Kidney (tissue), 14 donors: Measurements from ENCODE around the gene XPO6. TPM values are rescaled to one million over a fixed set of nuclear protein-coding genes. Genes with fewer than 3 reads are reported as not detected.
A peak's percentile ranks its signal among the peaks of the same experiment; 100 is the strongest.

Experiments used
- DNase-seq, 5 donors: peaks; one replicate each; pipeline ENCODE4 v3.0.0-alpha.2; 2013 to 2020
- FAIRE-seq: peaks from 2 replicates; lab custom pipeline; 2012; peaks lifted over from hg19 to GRCh38; lab: Jason Lieb, UNC
- H3K27ac ChIP-seq, 2 donors: one replicate each; pipeline ENCODE4 v1.7.0; 2013; ENCODE audit warnings: low read depth in 2 of 2, low read length in 2 of 2, inconsistent platforms in 1 of 2
- H3K27me3 ChIP-seq: one replicate; pipeline ENCODE4 v1.7.1; 2013; ENCODE audit warnings: low read length, inconsistent platforms; ENCODE audit not compliant: control insufficient read depth, insufficient read depth
- H3K36me3 ChIP-seq, 3 donors: one replicate each; pipeline versions ENCODE4 v1.7.0 to v1.7.1; 2013; ENCODE audit warnings: low read length in 3 of 3, control low read depth in 1 of 3, inconsistent platforms in 1 of 3; ENCODE audit not compliant: insufficient read depth in 3 of 3, control insufficient read depth in 2 of 3
- H3K4me1 ChIP-seq, 3 donors: one replicate each; pipeline versions ENCODE4 v1.7.0 to v1.7.1; 2013; ENCODE audit warnings: low read length in 3 of 3, inconsistent platforms in 1 of 3, low read depth in 1 of 3; ENCODE audit not compliant: control insufficient read depth in 2 of 3, insufficient read depth in 2 of 3
- H3K4me3 ChIP-seq, 3 donors: one replicate each; pipeline versions ENCODE4 v1.7.0 to v1.8.1; 2013; ENCODE audit warnings: low read length in 3 of 3, control low read depth in 1 of 3, inconsistent platforms in 1 of 3
- H3K9ac ChIP-seq, 3 donors: one replicate each; pipeline versions ENCODE4 v1.7.0 to v1.7.1; 2013; ENCODE audit warnings: low read length in 3 of 3, control low read depth in 1 of 3, inconsistent platforms in 1 of 3
- H3K9me3 ChIP-seq, 3 donors: one replicate each; pipeline versions ENCODE4 v1.7.0 to v1.7.1; 2013; ENCODE audit warnings: low read length in 3 of 3, control low read depth in 1 of 3, inconsistent platforms in 1 of 3; ENCODE audit not compliant: control insufficient read depth in 2 of 3, insufficient read depth in 1 of 3
- CTCF ChIP-seq: IDR thresholded peaks from 3 replicates; pipeline ENCODE4 v1.5.1; 2012; ENCODE audit warnings: mild to moderate bottlenecking, moderate library complexity, borderline replicate concordance; ENCODE audit not compliant: insufficient read depth; ENCODE audit errors: extremely low read depth
- intact Hi-C: fragments of 100-400 bp; cut with DNase I; formaldehyde crosslinking; loops from one replicate; pipeline ENCODE4 v1.11.1; 2022
- polyA plus RNA-seq: library from polyadenylated mRNA; stranded (reverse); fragments of 350-450 nt; fragmentation: Illumina TruSeq; extraction: RNeasy Lipid Tissue Mini Kit (QIAGEN cat#74804); gene quantifications from one replicate; pipeline ENCODE4 v1.2.3, GENCODE V29; 2014; ENCODE audit warnings: low read depth, low replicate concordance; ENCODE audit not compliant: insufficient read depth
- total RNA-seq: library from RNA; stranded (reverse); fragmentation: NEBNext Ultra II Directional; extraction: Animal tissue kit (Norgen Biotek cat#: 25700); gene quantifications from one replicate; pipeline ENCODE4 v1.2.1, GENCODE V29; 2021
- donor health status: control.
- donor health status: control.
- donor health status: control.
- donor health status: control.
- donor health status: control.
- donor health status: DM: yes; HTN: yes; CAD: no.
- donor health status: Normal renal cell carcinoma (clear cell type).

XPO6 gene
- total and polyA plus RNA-seq, 2 donors from 2014 or later, result 57.2 to 98.8 TPM

- Histone ChIP-seq H3K9me3 (no peaks in the 10 kb centered on the region), H3K27me3 (no peaks in the 10 kb centered on the region), H3K4me1 (no peaks in the 10 kb centered on the region), H3K27ac (no peak overlapping the region), H3K9ac (no peak overlapping the region), H3K4me3 (no peak overlapping the region), H3K36me3 (no peaks in the 10 kb centered on the region)
- no peak for TF ChIP-seq CTCF
- FAIRE-seq (no peak), DNase-seq (peak in 2 of 5 donors; percentile 19 to 78)
- intact Hi-C loops, result no loop called here
These were observed 47.5 kb upstream of the XPO6 start for GRCh38 chr16:28259091-28259780.

- Histone ChIP-seq H3K9me3 (no peaks in the 10 kb centered on the region), H3K27me3 (no peaks in the 10 kb centered on the region), H3K9ac (no peak overlapping the region), H3K4me1 (no peaks in the 10 kb centered on the region), H3K4me3 (peak overlapping the region in 1 of 3 donors; percentile 17), H3K27ac (no peak overlapping the region), H3K36me3 (no peaks in the 10 kb centered on the region)
- TF ChIP-seq CTCF, result no peak
- intact Hi-C loops, result no loop called here
- FAIRE-seq, result no peak
- DNase-seq, result peak in 4 of 5 donors; percentile 51 to 65 (median 58)
These were observed 46.8 kb upstream of the XPO6 start for GRCh38 chr16:28258567-28258966.

- Histone ChIP-seq H3K9ac (no peak overlapping the region), H3K4me3 (no peak overlapping the region), H3K27me3 (no peaks in the 10 kb centered on the region), H3K9me3 (no peaks in the 10 kb centered on the region), H3K36me3 (no peaks in the 10 kb centered on the region), H3K27ac (no peak overlapping the region), H3K4me1 (no peaks in the 10 kb centered on the region)
- FAIRE-seq (no peak), DNase-seq (no peak)
- intact Hi-C loops, result no loop called here
- TF ChIP-seq CTCF, result no peak
These were observed 45.5 kb upstream of the XPO6 start for GRCh38 chr16:28257256-28257655.

GRCh38 chr16:28255838-28256237, 44.1 kb upstream of the XPO6 start:
- DNase-seq (no peak), FAIRE-seq (no peak)
- H3K36me3 ChIP-seq, result no peaks in the 10 kb centered on the region
- no peak overlapping the region for H3K27ac ChIP-seq
- intact Hi-C loops, result no loop called here
- no peaks in the 10 kb centered on the region for H3K27me3 ChIP-seq
- no peak overlapping the region for H3K4me3 ChIP-seq
- H3K4me1 ChIP-seq, result no peaks in the 10 kb centered on the region
- no peak overlapping the region for H3K9ac ChIP-seq
- H3K9me3 ChIP-seq, result no peaks in the 10 kb centered on the region
- no peak for TF ChIP-seq CTCF
